ENCODE results near the gene MED15.
"Not testable (repeated sequence)": the region's sequence is repeated elsewhere in the genome, so short reads cannot be mapped to it uniquely, and the experiment has no call there.

Gene MED15

GRCh38 chr22:20616451-20617043 lies 109.1 kb downstream of the MED15 start:
- in situ Hi-C loops (cut with MboI; ENCODE audit: low sequenced_read_pairs): no loop called here

GRCh38 chr22:20618488-20618887 lies 111.1 kb downstream of the MED15 start:
- in situ Hi-C loops (cut with MboI; ENCODE audit: low sequenced_read_pairs): no loop called here

GRCh38 chr22:20619045-20619892 lies 111.9 kb downstream of the MED15 start:
- in situ Hi-C loops (cut with MboI; ENCODE audit: low sequenced_read_pairs): no loop called here

- in situ Hi-C loops (cut with MboI; ENCODE audit: low sequenced_read_pairs): not testable (repeated sequence)
Observed at GRCh38 chr22:20619893-20620194, 112.4 kb downstream of the MED15 start.

GRCh38 chr22:20621162-20621561 lies 113.8 kb downstream of the MED15 start:
- in situ Hi-C loops (cut with MboI; ENCODE audit: low sequenced_read_pairs): no loop called here

GRCh38 chr22:20622650-20623339 lies 115.4 kb downstream of the MED15 start:
- in situ Hi-C loops (cut with MboI; ENCODE audit: low sequenced_read_pairs): no loop called here

GRCh38 chr22:20624161-20624616 lies 116.8 kb downstream of the MED15 start:
- in situ Hi-C loops (cut with MboI; ENCODE audit: low sequenced_read_pairs): no loop called here

- in situ Hi-C loops (cut with MboI; ENCODE audit: low sequenced_read_pairs): no loop called here
Observed at GRCh38 chr22:20625270-20625669, 117.9 kb downstream of the MED15 start.

- in situ Hi-C loops (cut with MboI; ENCODE audit: low sequenced_read_pairs): no loop called here
Observed at GRCh38 chr22:20626811-20627210, 119.4 kb downstream of the MED15 start.

GRCh38 chr22:20627432-20627831 lies 120.0 kb downstream of the MED15 start:
- in situ Hi-C loops (cut with MboI; ENCODE audit: low sequenced_read_pairs): no loop called here

- in situ Hi-C loops (cut with MboI; ENCODE audit: low sequenced_read_pairs): no loop called here
Observed at GRCh38 chr22:20628081-20628939, 120.9 kb downstream of the MED15 start.

- in situ Hi-C loops (cut with MboI; ENCODE audit: low sequenced_read_pairs): no loop called here
Observed at GRCh38 chr22:20629401-20629800, 122.0 kb downstream of the MED15 start.

- in situ Hi-C loops (cut with MboI; ENCODE audit: low sequenced_read_pairs): no loop called here
Observed at GRCh38 chr22:20630873-20631617, 123.6 kb downstream of the MED15 start.

- in situ Hi-C loops (cut with MboI; ENCODE audit: low sequenced_read_pairs): no loop called here
Observed at GRCh38 chr22:20632082-20632481, 124.7 kb downstream of the MED15 start.

GRCh38 chr22:20632518-20632917 lies 125.1 kb downstream of the MED15 start:
- in situ Hi-C loops (cut with MboI; ENCODE audit: low sequenced_read_pairs): no loop called here

GRCh38 chr22:20634560-20635226 lies 127.3 kb downstream of the MED15 start:
- in situ Hi-C loops (cut with MboI; ENCODE audit: low sequenced_read_pairs): no loop called here

GRCh38 chr22:20635227-20635591 lies 127.8 kb downstream of the MED15 start:
- in situ Hi-C loops (cut with MboI; ENCODE audit: low sequenced_read_pairs): no loop called here

- in situ Hi-C loops (cut with MboI; ENCODE audit: low sequenced_read_pairs): no loop called here
Observed at GRCh38 chr22:20636075-20636812, 128.8 kb downstream of the MED15 start.

- in situ Hi-C loops (cut with MboI; ENCODE audit: low sequenced_read_pairs): no loop called here
Observed at GRCh38 chr22:20636945-20637344, 129.5 kb downstream of the MED15 start.

Measured in HL-60/S4 treated with phorbol 12-myristate 13-acetate at 8.2 ng/mL for 4 days and 3 days (cell line).